SU-DHL-6 (cell line): Measurements from ENCODE around the gene HMG20A.

Experiments
- H2AFZ ChIP-seq: fragments of 200-600 bp; sonication (generic); 2 replicates; pipeline ENCODE4 v1.6.1; 2014; ENCODE audit warnings: low read depth, mild to moderate bottlenecking, moderate library complexity, mixed read lengths, antibody characterized with exemption, low read length; ENCODE audit not compliant: severe bottlenecking
- H3F3A ChIP-seq: fragments of 200-600 bp; shearing (Covaris generic); 2 replicates; pipeline ENCODE4 v1.6.0; 2016; ENCODE audit warnings: antibody characterized with exemption, mild to moderate bottlenecking; ENCODE audit not compliant: insufficient read depth
- H3K27ac ChIP-seq: fragments of 200-600 bp; sonication (generic); 2 replicates; pipeline ENCODE4 v1.5.1; 2016; ENCODE audit warnings: low read depth, mild to moderate bottlenecking, low read length, moderate library complexity, mixed read lengths
- H3K27me3 ChIP-seq: fragments of 200-600 bp; sonication (generic), shearing (Covaris generic); 2 replicates; pipeline ENCODE4 v1.6.0; 2014; ENCODE audit warnings: mild to moderate bottlenecking, low read length
- H3K36me3 ChIP-seq: fragments of 200-600 bp; sonication (generic); 2 replicates; pipeline ENCODE4 v1.6.1; 2014; ENCODE audit warnings: mild to moderate bottlenecking, low read length, mixed read lengths
- H3K4me2 ChIP-seq: fragments of 300-600, 200-600 bp; shearing (Covaris generic), sonication (generic); 2 replicates; pipeline ENCODE4 v1.6.0; 2014; ENCODE audit warnings: low read length, low read depth, mild to moderate bottlenecking; ENCODE audit not compliant: poor library complexity, severe bottlenecking
- H3K4me3 ChIP-seq: fragments of 200-600 bp; sonication (generic); 2 replicates; pipeline ENCODE4 v1.5.1; 2014; ENCODE audit warnings: antibody characterized with exemption, low read length, mild to moderate bottlenecking, mixed read lengths; ENCODE audit not compliant: insufficient read depth, poor library complexity, severe bottlenecking
- H3K79me2 ChIP-seq: fragments of 200-600 bp; sonication (generic); 2 replicates; pipeline ENCODE4 v1.6.1; 2014; ENCODE audit warnings: mild to moderate bottlenecking, low read length, moderate library complexity; ENCODE audit not compliant: insufficient read depth
- H3K9ac ChIP-seq: fragments of 200-600 bp; sonication (generic); 2 replicates; pipeline ENCODE4 v1.7.0; 2014; ENCODE audit warnings: mild to moderate bottlenecking, low read length
- H3K9me2 ChIP-seq: fragments of 200-600 bp; sonication (generic); replicated peaks from 2 replicates; pipeline ENCODE4 v1.6.1; 2014; ENCODE audit warnings: low read length; ENCODE audit not compliant: insufficient read depth
- H3K9me3 ChIP-seq: fragments of 200-600 bp; sonication (generic); 2 replicates; pipeline ENCODE4 v1.6.1; 2014; ENCODE audit warnings: low read length, mixed read lengths; ENCODE audit not compliant: insufficient read depth
- H4K20me1 ChIP-seq: fragments of 200-600 bp; sonication (generic); 2 replicates; pipeline ENCODE4 v1.6.1; 2014; ENCODE audit warnings: low read depth, mild to moderate bottlenecking, antibody characterized with exemption, low read length, moderate library complexity, mixed read lengths
- CTCF ChIP-seq: fragments of 200-600 bp; sonication (generic); IDR thresholded peaks from one replicate; pipeline ENCODE4 v1.5.1; 2017; ENCODE audit warnings: antibody characterized with exemption, mild to moderate bottlenecking, low read length, moderate library complexity; ENCODE audit not compliant: insufficient read depth, poor library complexity, severe bottlenecking
- EZH2phosphoT487 ChIP-seq: fragments of 200-600 bp; sonication (generic), shearing (Covaris generic); conservative IDR thresholded peaks from 2 replicates; pipeline ENCODE4 v1.6.1; 2018; ENCODE audit warnings: mild to moderate bottlenecking, antibody characterized with exemption, low read length, moderate library complexity, mixed read lengths

Gene HMG20A

GRCh38 chr15:77454265-77454664 is 33.6 kb downstream of the HMG20A start:
- H3F3A ChIP-seq, result no peaks in the 10 kb centered on the region

GRCh38 chr15:77454951-77455350 is 34.3 kb downstream of the HMG20A start:
- no peak overlapping the region for H3K9ac ChIP-seq
- H3F3A ChIP-seq, result no peaks in the 10 kb centered on the region
- H3K4me3 ChIP-seq, result no peak overlapping the region
- no peaks in the 10 kb centered on the region for H3K9me3 ChIP-seq
- no peaks in the 10 kb centered on the region for H3K27me3 ChIP-seq
- no peak for TF ChIP-seq CTCF
- no peak for TF ChIP-seq EZH2phosphoT487
- H3K27ac ChIP-seq, result no peak overlapping the region
- H2AFZ ChIP-seq, result no peak overlapping the region
- no peaks in the 10 kb centered on the region for H4K20me1 ChIP-seq
- 0 out of 2 replicates have a peak, but pooled peaks cover 6% of the 10 kb centered on the region for H3K79me2 ChIP-seq
- no peaks in the 10 kb centered on the region for H3K9me2 ChIP-seq
- 0 out of 2 replicates have a peak, but pooled peaks cover 8% of the 10 kb centered on the region for H3K36me3 ChIP-seq
- no peak overlapping the region for H3K4me2 ChIP-seq

More at GRCh38 chr15:77454265-77454664, 33.6 kb downstream of the HMG20A start:
- Histone ChIP-seq H3K4me2 (no peak overlapping the region), H3K9me2 (no peaks in the 10 kb centered on the region), H3K27me3 (no peaks in the 10 kb centered on the region), H4K20me1 (no peaks in the 10 kb centered on the region), H2AFZ (no peak overlapping the region), H3K27ac (no peak overlapping the region), H3K36me3 (0 out of 2 replicates have a peak, but pooled peaks cover 6% of the 10 kb centered on the region), H3K9ac (no peak overlapping the region), H3K79me2 (0 out of 2 replicates have a peak, but pooled peaks cover 6% of the 10 kb centered on the region), H3K9me3 (no peaks in the 10 kb centered on the region), H3K4me3 (no peak overlapping the region)
- TF ChIP-seq CTCF (no peak), EZH2phosphoT487 (no peak)

- Histone ChIP-seq H3K27me3 (no peaks in the 10 kb centered on the region), H3K27ac (no peak overlapping the region), H3K4me2 (no peak overlapping the region), H3F3A (no peaks in the 10 kb centered on the region), H3K9ac (no peak overlapping the region), H4K20me1 (no peaks in the 10 kb centered on the region), H3K79me2 (0 out of 2 replicates have a peak, but pooled peaks cover 6% of the 10 kb centered on the region), H3K36me3 (0 out of 2 replicates have a peak, but pooled peaks cover 9% of the 10 kb centered on the region), H2AFZ (no peak overlapping the region), H3K4me3 (no peak overlapping the region), H3K9me3 (no peaks in the 10 kb centered on the region), H3K9me2 (no peaks in the 10 kb centered on the region)
- TF ChIP-seq CTCF (no peak), EZH2phosphoT487 (no peak)
These were observed 35.1 kb downstream of the HMG20A start for GRCh38 chr15:77455696-77456321.
